Cortex of kidney (tissue), 1 donor: ENCODE measurements around the gene CKAP2L.
"Not testable (repeated sequence)": the region's sequence is repeated elsewhere in the genome, so short reads cannot be mapped to it uniquely, and the experiment has no call there.

Experiments used
- DNase-seq: peaks from one replicate; lab custom pipeline; 2025; lab: John Stamatoyannopoulos, UW

CKAP2L gene

GRCh38 chr2:112725545-112726457, 38.6 kb downstream of the CKAP2L start:
- DNase-seq: no peak

DNA sequence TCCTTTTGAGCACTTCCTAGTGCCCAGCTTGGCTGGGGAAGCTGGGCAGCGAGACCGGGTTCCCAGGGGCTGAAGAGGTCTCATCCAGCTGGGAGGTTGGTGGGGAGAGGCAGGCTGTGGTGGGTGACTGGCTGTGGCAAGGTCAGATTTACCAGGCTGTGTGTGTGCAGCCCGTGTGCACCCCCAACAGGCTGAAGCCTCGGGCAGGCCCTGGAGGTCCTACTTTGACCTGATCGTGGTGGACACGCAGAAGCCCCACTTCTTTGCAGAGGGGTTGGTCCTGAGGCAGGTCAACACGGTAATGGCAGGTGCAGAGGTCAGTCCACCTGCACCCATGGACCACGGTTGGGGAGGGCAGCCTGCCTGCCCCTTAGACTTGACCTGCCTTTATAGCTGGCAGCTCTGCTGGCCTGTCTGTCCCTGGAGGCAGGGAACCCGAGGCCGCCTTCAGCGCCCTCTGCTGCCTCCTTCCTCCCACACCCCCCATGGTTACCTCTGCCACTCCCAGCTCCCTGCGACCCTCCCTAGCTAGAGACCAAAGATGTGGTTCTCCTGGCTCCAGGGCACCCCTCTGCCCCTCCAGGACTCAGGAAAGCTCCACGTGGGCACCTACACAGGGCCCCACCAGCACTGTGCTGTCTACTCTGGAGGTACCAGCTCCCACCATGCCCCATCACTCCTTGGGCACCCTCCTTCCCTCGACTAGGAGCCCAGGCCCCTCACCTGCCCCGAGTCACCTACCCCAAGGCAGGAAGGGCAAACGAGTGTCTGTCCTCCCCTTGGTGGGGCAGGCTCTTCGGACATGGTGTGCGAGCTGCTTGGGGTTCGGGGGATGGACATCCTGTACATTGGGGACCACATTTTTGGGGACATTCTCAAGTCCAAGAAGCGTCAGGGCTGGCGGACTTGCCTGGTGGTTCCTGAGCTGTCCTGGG, 39.6 kb downstream of the CKAP2L start:
- no peak for DNase-seq

DNA sequence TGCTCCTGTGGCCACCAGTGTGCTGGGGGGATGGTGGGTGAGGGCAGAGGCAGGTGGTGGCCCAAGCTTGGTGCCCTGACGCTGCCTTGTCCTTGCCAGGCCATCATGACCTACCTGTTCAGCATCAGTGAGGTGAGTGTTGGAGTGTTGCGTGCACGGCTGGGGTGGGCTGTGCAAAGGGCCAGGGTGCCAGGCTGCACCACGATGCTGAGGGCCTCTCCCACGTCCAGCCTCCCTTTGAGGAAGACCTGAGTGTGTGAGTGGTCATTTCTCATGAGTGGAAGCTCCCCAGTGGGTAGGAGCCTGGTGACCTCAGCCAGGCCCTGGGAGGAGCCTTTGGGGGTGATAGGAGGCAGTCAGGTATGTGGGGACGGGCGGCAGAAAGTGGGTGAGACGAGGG, 40.4 kb downstream of the CKAP2L start:
- DNase-seq: no peak

DNA sequence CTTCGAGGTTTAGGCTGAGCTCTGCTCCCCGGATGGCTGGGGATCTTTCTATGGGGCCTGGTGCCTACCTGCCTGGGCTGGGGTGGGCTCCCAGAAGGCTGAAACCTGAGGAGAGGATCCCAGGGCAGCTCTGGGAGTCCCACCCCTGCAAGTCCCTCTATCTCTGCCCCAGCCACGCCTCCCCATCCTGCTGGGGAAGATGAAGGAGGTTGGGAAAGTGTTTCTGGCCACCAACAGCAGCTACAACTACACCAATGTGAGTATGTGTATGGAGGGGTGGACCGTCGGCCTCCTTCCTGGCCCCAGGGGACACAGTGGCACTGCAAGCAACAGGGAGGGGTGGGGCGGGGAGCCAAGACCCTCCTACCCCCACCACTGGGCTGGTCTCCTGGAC, 40.9 kb downstream of the CKAP2L start:
- no peak for DNase-seq

- DNase-seq: no peak
Observed at GRCh38 chr2:112722816-112723546, 41.4 kb downstream of the CKAP2L start.

GRCh38 chr2:112721819-112722522, 42.4 kb downstream of the CKAP2L start:
- DNase-seq: no peak

DNA sequence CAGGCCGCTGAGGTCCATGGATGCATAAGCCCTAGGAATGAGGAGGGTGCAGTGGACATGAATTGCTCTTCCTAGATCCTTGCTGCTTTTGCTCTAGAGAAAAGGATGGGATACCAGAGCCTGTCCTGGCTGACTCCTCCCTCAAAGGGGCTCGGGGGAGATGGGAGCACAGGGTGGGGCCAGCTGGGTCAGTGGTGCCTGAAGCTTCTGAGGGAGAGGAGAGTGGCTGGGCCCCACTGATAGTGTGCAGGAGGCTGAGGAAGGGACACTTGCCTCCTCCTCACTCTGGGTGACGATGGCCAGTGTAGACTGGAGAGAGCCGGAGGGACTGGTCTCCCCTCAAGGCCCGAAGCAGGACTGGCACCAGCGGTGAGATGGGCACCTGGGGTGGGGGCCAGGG, 43.6 kb downstream of the CKAP2L start, which contains the start of gene NT5DC4:
Gene NT5DC4 (plus strand): TSS at position 236 of the 400 bp plus-strand sequence. CDS start 60 bp downstream, at position 296.
- DNase-seq: no peak

- no peak for DNase-seq
Observed at GRCh38 chr2:112718863-112719370, 45.5 kb downstream of the CKAP2L start.

- DNase-seq: not testable (repeated sequence)
Observed at GRCh38 chr2:112716826-112717352, 47.5 kb downstream of the CKAP2L start.

GRCh38 chr2:112716094-112716493, 48.3 kb downstream of the CKAP2L start:
- not testable (repeated sequence) for DNase-seq

GRCh38 chr2:112714836-112715631, 49.4 kb downstream of the CKAP2L start:
- no peak for DNase-seq

DNA sequence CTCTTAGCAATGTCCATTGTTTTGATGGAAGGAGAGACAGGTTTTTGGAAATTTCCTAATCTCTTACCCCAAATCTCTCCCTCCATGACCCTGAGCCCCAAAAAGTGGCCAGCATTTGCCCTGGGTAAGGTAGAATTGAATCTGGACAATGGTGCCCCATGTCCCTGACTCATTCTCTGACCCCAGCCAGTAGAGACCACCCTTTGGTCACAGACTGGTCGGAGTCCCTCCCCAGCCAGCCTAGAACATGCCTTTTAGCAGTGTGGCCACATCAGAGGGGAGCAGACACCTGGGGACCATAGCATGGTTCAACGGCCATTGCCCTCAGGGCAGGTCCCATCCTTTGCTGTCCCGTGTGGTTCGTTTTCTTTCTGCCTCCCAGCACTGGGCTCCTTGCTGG, 50.1 kb downstream of the CKAP2L start:
- DNase-seq: no peak

GRCh38 chr2:112713926-112714325, 50.5 kb downstream of the CKAP2L start:
- no peak for DNase-seq

- no peak for DNase-seq
Observed at GRCh38 chr2:112713585-112713925, 50.9 kb downstream of the CKAP2L start.

DNA sequence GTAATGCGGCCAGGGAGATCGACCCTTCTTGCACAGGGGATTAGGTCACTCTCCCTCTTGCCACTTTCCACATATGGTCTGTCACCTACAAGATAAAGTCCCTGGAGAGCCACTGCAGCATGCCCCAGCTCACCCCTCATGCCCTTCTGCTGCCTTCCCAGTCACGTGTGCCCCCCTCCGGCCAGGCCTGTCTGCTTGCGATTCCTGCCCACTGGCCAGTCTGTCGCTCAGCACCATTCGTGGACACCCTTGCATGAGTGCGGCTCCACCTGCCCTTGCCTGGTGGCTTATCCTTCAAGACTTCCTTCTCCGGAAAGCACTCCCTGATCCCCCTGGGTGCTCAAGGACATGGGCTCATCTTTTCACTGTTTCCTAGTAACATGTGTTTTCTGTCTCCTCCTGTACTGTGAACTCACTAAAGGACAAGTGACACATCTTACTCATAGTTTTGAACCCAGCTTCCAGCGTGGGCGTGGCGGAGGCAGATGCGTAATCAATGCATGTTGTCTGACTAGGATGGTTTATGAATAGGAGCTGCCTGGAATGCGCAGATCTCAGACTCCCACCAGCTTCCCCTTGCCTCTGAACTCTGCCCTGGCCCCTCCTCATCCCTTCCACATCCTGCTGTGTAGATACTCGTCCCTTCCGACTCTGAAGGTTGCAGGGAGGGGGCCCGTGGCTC, 51.4 kb downstream of the CKAP2L start:
- peak; percentile 28 for DNase-seq

DNA sequence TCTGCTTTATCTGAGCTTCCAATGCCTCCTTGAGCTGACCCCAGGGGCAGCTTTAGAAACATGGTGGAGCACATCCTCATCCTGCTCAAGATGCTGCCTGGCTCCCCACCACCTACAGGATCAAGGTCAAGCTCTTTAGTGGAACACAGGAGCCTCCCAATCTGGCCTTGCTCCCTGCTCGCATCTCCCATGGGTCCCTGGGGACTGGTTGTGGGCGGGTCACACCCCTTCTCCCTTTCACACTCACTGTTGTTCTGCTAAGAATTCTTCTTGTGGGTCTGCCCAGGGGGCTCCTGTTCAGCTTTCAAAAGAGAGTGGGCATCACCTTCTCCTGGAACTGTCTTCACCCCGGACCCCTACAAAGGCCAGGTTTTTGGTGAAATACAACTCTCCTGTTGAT, 51.9 kb downstream of the CKAP2L start:
- DNase-seq: no peak

GRCh38 chr2:112710956-112711750, 53.3 kb downstream of the CKAP2L start:
- no peak for DNase-seq

DNA sequence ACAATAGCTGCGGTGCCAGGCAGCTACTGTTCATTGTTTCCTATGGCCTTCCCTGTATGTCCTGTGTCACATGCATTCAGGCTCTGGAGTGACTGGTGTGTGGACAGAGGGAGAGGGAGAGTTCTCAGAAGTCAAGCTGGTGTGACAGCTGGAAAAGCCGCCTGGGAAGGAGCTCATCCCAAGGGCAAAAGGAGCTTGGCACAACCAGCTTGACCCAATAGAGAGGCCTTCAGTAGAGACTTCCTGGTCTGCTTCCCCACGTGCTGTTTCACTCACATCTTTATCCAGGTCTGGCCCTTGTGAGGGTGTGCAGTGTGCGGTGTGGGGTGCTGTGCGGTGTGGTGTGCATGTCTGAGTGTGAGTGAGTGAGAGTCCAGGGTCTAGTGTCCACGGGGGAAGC, 54.7 kb downstream of the CKAP2L start:
- no peak for DNase-seq

DNA sequence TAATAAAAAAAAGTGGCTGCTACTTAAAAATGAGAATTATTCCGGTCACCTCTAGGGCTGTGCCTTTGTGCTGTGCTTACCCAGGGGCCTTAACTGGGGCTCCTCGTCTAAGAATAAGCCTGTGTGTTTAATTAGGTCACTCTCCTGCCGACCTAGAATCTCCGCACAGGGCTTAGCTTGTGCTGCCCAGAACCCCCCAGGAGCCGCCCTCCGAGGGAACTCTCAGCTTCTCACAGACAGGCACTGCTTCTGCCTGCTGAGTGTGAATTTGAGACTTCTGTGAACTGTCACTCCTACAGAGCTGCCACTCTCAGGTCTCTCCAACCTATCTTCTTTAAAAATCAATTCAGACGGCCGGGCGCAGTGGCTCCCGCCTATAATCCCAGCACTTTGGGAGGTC, 55.4 kb downstream of the CKAP2L start:
- DNase-seq: no peak
